Fibroblast of mammary gland (primary cell): Measurements from ENCODE around the gene GUSB.
"Not testable (repeated sequence)": the region's sequence is repeated elsewhere in the genome, so short reads cannot be mapped to it uniquely, and the experiment has no call there.

Experiments
- DNase-seq: peaks from one replicate; pipeline ENCODE4 v3.0.0-alpha.2; 2010; ENCODE audit warnings: low read depth
- H3K4me3 ChIP-seq: 2 replicates; pipeline ENCODE4 v1.5.1; 2011; ENCODE audit warnings: low read depth, mild to moderate bottlenecking, low read length, moderate library complexity; ENCODE audit not compliant: control insufficient read depth
- TF ChIP-seq, protein P1 (sequence below): conservative IDR thresholded peaks from 2 replicates; pipeline ENCODE4 v1.5.1; 2011; ENCODE audit warnings: low read depth, low read length, inconsistent platforms; ENCODE audit not compliant: control insufficient read depth, insufficient read depth

Gene GUSB

DNA sequence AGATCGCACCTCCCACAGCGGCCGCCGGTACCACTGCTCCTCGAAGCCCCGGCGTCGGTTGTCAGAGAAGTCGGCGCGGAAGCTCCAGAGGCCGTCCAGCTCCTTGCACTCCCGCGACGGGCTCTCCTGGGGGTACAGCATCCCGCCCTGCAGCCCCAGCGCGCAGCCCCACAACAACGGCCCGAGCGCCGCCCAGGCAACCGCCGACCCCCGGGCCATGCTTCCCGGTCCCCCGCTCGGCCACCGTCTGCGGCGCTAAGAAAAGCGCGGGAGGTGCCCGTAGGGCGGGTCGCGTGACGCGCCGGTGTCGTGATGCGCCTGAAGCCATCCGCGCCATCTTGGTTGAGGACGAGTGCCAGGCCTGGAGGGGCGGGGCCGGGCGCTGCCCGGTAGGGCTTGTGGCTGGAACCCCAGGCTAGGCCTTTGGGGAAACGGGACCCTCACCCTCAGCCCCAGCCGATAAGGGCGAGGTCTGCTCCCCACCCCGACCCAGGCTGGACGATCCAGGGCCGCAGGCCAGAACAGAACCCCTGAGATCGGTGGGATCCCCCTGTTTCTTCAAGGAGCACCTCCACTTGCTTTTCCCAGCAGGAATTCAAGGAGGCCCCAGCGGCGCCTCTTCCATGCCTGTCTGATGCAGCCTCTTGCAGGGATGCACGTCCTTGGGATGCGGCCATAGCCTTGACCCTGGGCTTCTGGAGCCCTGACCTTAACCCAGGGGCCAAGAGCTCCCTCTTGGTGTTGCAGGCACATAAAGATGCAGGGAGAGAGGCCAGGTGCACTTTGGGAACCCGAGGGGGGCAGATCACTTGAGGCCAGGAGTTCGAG, at the start of gene GUSB:
TSS of gene GUSB (minus strand) at position 249 of the 828 bp plus-strand sequence. CDS start at position 219, 30 bp downstream.
- TF ChIP-seq, protein P1, sequence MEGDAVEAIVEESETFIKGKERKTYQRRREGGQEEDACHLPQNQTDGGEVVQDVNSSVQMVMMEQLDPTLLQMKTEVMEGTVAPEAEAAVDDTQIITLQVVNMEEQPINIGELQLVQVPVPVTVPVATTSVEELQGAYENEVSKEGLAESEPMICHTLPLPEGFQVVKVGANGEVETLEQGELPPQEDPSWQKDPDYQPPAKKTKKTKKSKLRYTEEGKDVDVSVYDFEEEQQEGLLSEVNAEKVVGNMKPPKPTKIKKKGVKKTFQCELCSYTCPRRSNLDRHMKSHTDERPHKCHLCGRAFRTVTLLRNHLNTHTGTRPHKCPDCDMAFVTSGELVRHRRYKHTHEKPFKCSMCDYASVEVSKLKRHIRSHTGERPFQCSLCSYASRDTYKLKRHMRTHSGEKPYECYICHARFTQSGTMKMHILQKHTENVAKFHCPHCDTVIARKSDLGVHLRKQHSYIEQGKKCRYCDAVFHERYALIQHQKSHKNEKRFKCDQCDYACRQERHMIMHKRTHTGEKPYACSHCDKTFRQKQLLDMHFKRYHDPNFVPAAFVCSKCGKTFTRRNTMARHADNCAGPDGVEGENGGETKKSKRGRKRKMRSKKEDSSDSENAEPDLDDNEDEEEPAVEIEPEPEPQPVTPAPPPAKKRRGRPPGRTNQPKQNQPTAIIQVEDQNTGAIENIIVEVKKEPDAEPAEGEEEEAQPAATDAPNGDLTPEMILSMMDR = no peak
- DNase-seq = peak; percentile 86
- peak within 1 kb of the TSS; percentile 76 for H3K4me3 ChIP-seq

DNA sequence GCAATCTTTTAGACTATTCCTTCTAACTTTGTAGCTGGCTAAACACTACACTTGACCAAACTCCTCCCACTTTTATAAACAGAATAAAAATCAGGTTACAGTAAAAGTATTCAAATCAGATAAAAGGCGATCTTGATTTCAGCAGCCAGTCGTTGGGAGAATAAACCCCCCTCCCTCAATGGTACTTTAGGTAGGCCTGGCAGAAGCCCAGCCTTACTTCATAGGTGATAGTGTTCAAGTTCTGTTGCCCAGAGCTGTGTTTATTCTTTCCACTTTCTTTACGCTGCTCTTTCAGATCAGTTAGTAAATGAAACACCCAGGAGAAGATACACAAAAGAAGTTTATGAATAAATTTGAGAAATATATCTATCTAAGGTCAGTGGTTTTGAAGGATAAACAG, 46.3 kb upstream of the GUSB start:
- not testable (repeated sequence) for DNase-seq, H3K4me3 ChIP-seq

DNA sequence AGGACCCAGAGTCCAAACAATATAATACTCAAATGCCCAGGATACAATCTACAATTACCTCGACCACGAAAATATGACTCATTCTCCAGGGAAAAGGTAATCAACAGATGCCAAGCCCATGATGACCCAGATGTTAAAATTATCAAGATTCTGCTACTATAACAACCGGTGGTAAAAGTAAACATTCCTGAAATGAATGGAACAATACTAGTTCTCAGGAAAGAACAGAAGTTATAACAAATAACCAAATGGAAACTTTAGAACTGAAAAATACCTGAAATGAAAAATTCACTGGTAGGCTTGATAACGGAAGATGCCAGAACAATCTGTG, 34.1 kb upstream of the GUSB start:
- TF ChIP-seq, protein P1 = no peak
- peak; percentile 58 for DNase-seq
- no peak overlapping the region for H3K4me3 ChIP-seq

DNA sequence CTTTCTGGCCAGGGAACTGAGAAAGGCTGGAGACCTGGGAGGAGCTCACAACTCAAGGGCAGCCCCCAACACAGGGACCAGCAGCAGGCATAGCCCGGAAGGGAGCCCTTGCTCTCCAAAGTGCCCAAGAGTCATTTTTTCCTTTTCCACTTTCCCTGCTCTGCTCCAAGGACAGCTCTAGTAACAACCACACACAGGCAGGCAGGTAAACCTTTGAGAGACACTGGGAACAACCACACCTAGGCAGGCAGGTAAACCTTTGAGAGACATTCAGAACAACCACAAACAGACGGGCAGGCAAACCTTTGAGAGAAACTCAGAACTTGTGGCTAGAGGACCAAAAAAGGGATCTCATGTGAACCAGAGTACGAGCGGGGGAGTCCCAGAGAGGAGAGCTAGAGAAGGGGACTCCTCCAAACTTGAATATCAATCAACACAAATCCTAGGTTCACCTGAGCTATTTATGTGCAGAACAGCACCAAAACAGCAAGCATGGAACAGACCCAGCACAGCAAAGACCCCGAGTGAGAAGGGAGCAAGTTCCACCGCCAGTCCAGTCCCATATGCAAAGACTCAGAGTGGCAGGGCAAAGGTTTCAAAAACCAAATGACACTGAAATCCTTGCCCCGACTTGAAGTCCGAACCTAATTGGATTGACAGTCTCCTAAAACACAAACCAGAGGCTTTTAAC, 33.6 kb upstream of the GUSB start:
- H3K4me3 ChIP-seq = no peak overlapping the region
- TF ChIP-seq, protein P1 = no peak
- DNase-seq = no peak

DNA sequence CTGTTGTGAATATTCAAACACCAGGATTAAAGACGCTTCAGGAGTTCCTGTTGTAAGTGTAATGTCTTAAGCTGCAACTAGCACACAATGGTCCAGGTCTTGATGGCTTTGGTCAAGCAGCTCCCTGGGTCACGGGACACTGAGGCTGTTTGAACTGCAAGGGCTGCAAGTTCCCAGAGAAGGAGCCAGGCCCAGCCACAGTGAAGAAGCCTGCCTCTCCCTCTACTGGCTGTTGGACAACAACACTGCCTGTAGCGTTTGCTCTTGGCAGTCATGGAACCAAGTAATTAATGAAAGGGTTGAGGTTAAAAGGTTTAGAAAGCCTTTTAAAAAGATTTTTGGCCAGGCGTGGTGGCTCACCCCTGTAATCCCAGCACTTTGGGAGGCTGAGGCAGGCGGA, 31.9 kb upstream of the GUSB start:
- H3K4me3 ChIP-seq = no peak overlapping the region
- DNase-seq = peak; percentile 46
- TF ChIP-seq, protein P1 = peak; percentile 44

DNA sequence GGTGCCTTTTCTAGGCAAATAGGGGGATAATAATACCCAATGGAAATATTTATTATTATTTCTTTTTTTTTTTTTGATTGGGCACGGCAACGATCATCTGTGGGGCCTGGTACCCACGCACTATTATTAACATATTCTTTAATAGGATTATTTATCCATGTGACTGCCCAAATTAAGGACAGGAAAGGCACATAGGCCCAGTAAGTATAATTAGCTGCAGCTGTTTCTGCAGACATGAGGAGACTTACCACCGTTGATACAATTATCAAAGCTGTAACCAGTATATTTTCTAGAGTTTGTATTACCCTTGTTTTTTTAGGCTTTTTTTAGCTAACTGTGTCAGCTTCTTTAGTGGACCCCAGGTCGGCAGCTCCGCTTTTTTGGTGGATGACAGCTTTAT, 25.2 kb upstream of the GUSB start:
- no peak overlapping the region for H3K4me3 ChIP-seq
- no peak for DNase-seq
- TF ChIP-seq, protein P1 = no peak

DNA sequence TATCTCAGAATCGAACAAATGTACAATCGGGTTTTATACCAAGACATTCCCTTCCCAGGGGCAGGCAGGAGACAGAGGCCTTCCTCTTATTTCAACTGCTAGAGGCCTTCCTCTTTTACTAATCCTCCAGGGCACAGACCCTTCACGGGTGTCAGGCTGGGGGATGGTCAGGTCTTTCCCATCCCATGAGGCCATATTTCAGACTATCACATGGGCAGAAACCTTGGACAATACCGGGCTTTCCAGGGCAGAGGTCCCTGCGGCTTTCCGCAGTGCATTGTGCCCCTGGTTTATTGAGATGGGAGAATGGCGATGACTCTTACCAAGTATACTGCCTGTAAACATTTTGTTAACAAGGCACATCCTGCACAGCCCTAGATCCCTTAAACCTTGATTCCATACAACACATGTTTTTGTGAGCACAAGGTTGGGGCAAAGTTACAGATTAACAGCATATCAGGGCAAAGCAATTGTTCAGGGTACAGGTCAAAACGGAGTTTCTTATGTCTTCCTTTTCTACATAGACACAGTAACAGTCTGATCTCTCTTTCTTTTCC, 23.2 kb upstream of the GUSB start:
- DNase-seq, H3K4me3 ChIP-seq: not testable (repeated sequence)

DNA sequence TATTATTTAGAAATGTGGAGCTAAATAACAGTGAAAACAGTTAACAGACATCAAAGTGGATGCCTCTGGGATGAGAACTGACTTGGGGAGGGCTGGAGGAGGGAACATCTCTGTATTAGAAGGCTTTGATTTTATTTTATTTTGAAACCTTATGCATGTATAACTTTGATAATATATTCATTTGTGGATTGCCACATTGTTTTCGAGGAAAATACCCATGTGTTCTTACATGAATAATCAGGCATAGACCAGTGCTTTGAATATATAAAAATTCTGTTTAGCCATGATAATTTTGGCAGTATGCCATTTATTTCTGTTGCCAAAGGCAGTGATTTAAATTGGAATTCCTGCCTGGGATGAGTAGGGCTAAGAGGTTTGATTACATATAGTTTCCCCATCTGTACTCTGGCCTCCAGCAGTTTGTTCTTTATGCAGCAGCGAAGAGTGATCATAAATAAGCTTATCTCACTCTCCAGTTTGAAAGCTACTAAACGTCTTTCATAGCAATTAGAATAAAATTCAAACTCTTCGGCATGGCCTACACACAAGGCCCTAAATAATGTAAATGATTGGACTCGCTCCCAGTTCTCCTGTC, 18.9 kb upstream of the GUSB start:
- not testable (repeated sequence) for H3K4me3 ChIP-seq, DNase-seq

DNA sequence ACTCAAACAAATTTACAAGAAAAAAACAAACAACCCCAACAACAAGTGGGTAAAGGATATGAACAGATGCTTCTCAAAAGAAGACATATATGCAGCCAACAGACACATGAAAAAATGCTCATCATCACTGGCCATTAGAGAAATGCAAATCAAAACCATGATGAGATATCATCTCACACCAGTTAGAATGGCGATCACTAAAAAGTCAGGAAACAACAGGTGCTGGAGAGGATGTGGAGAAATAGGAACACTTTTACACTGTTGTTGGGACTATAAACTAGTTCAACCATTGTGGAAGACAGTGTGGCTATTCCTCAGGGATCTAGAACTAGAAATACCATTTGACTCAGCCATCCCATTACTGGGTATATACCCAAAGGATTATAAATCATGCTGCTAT, 13.0 kb upstream of the GUSB start:
- not testable (repeated sequence) for H3K4me3 ChIP-seq, DNase-seq
